ENCODE data around the gene PRMT1. TPM values are rescaled to one million over a fixed set of nuclear protein-coding genes. Genes with fewer than 3 reads are reported as not detected.
A peak's percentile ranks its signal among the peaks of the same experiment; 100 is the strongest.

PRMT1 gene
- total and polyA plus RNA-seq, 2 of the 13 experiments (the other 11 are each of a cell fraction or from before 2014, with no cell fraction given) = 324 to 374 TPM

- in situ Hi-C loops (cut with HindIII; ENCODE audit: extremely low pct_ligation_motif_present, low pct_unique_long_range_greater_than_20kb) (no loop called here), intact Hi-C loops (cut with micrococcal nuclease; ENCODE audit: unreplicated experiment) (no loop called here)
- Histone ChIP-seq H3K4me2 (ENCODE audit: low read depth, low read length) (no peak overlapping the region), H3K27ac (ENCODE audit: extremely low read length, insufficient read depth, low read length) (no peak overlapping the region), H3K9me3 (ENCODE audit: low read length) (no peaks in the 10 kb centered on the region), H3K36me3 (replicated peaks in 1 of 2; ENCODE audit: control insufficient read depth in 1 of 2, insufficient read depth in 2 of 2, low read length in 2 of 2) (no peaks in the 10 kb centered on the region), H3K79me2 (ENCODE audit: insufficient read depth, low read length) (no peaks in the 10 kb centered on the region), H4K20me1 (ENCODE audit: insufficient read depth, low read length) (no peaks in the 10 kb centered on the region), H2AFZ (ENCODE audit: low read length) (no peak overlapping the region), H3K9ac (ENCODE audit: insufficient read depth, low read depth, low read length) (no peak overlapping the region), H3K27me3 (ENCODE audit: control insufficient read depth in 1 of 2, insufficient read depth in 2 of 2, low read length in 2 of 2) (peaks cover 0 to 20% of the 10 kb centered on the region in 2 experiments; a peak in 3 of 5 replicates), H3K4me3 (replicated peaks in 1 of 3; ENCODE audit: insufficient read depth in 1 of 3, low read depth in 2 of 3, low read length in 3 of 3) (no peak overlapping the region; a peak in 1 of 6 replicates), H3K4me1 (ENCODE audit: insufficient read depth, low read length) (peaks cover 14% of the 10 kb centered on the region)
- no peak for DNase-seq (ENCODE audit: low spot score)
- no peak for TF ChIP-seq ZFP90 (CRISPR knock-in tag; IDR thresholded peaks at IDR 0.05; ENCODE audit: borderline replicate concordance)
- TF ChIP-seq POLR2AphosphoS5 (IDR thresholded peaks at IDR 0.05; ENCODE audit: low read depth, low read length) = no peak
- TF ChIP-seq CENPT (CRISPR knock-in tag; IDR thresholded peaks at IDR 0.05; ENCODE audit: low read depth) = no peak
- TF ChIP-seq SP5 (CRISPR knock-in tag; IDR thresholded peaks at IDR 0.05; ENCODE audit: borderline replicate concordance, low read depth) = no peak
- TF ChIP-seq SP2 (CRISPR knock-in tag; IDR thresholded peaks at IDR 0.05) = no peak
- TF ChIP-seq ZNF556 (CRISPR knock-in tag; IDR thresholded peaks at IDR 0.05; ENCODE audit: borderline replicate concordance) = no peak
- ChIA-PET CTCF (ENCODE audit: low intra/inter-chr PET ratio, low total read pairs) (no interaction called here), POLR2A (interaction anchor here (0.9 kb wide), 1 partner anchor 17 kb away, joined by 3 read pairs; no protein-coding TSS in a partner anchor)
- FAIRE-seq = no peak
- peak; percentile 33; the same call in 2 of the 3 replicates for ATAC-seq
- 17% methylated on average over 7 of the region's 11 CpGs for WGBS (ENCODE audit: low lambda C conversion rate)
- BruUV-seq (replicated peaks) = no TSS peak
Measured at GRCh38 chr19:49700563-49700962, 23.5 kb downstream of the PRMT1 start.

GRCh38 chr19:49701271-49701786 is 24.3 kb downstream of the PRMT1 start:
- H3K79me2 ChIP-seq (ENCODE audit: insufficient read depth, low read length) = no peaks in the 10 kb centered on the region
- no peak for DNase-seq (ENCODE audit: low spot score)
- ChIA-PET CTCF (ENCODE audit: low intra/inter-chr PET ratio, low total read pairs) (no interaction called here), POLR2A (no interaction called here)
- in situ Hi-C loops (cut with HindIII; ENCODE audit: extremely low pct_ligation_motif_present, low pct_unique_long_range_greater_than_20kb) = no loop called here
- no peaks in the 10 kb centered on the region for H3K9me3 ChIP-seq (ENCODE audit: low read length)
- peak; percentile 74 for ATAC-seq
- peak overlapping the region; percentile 49 for H3K4me2 ChIP-seq (ENCODE audit: low read depth, low read length)
- no peak overlapping the region for H3K9ac ChIP-seq (ENCODE audit: insufficient read depth, low read depth, low read length)
- intact Hi-C loops (cut with micrococcal nuclease; ENCODE audit: unreplicated experiment) = no loop called here
- H3K27ac ChIP-seq (ENCODE audit: extremely low read length, insufficient read depth, low read length) = no peak overlapping the region
- peaks cover 0 to 20% of the 10 kb centered on the region in 2 experiments; a peak in 3 of 5 replicates for H3K27me3 ChIP-seq (ENCODE audit: control insufficient read depth in 1 of 2, insufficient read depth in 2 of 2, low read length in 2 of 2)
- no peak for FAIRE-seq
- no peak overlapping the region for H2AFZ ChIP-seq (ENCODE audit: low read length)
- H3K36me3 ChIP-seq (replicated peaks in 1 of 2; ENCODE audit: control insufficient read depth in 1 of 2, insufficient read depth in 2 of 2, low read length in 2 of 2) = no peaks in the 10 kb centered on the region
- peak overlapping the region in 1 of 3 experiments; percentile 54; a peak in 1 of 6 replicates for H3K4me3 ChIP-seq (replicated peaks in 1 of 3; ENCODE audit: insufficient read depth in 1 of 3, low read depth in 2 of 3, low read length in 3 of 3)
- peaks cover 19% of the 10 kb centered on the region for H3K4me1 ChIP-seq (ENCODE audit: insufficient read depth, low read length)
- WGBS (ENCODE audit: low lambda C conversion rate) = 4% methylated on average over 13 of the region's 40 CpGs
- no peaks in the 10 kb centered on the region for H4K20me1 ChIP-seq (ENCODE audit: insufficient read depth, low read length)
- no TSS peak for BruUV-seq (replicated peaks)
- 0 out of 2 replicates have a peak, but pooled peaks have one; percentile 17 for TF ChIP-seq ZBTB38 (CRISPR knock-in tag; IDR thresholded peaks at IDR 0.05)
- TF ChIP-seq MYPOP (CRISPR knock-in tag; IDR thresholded peaks at IDR 0.05) = no peak
- no peak for TF ChIP-seq ZUFSP (CRISPR knock-in tag; IDR thresholded peaks at IDR 0.05; ENCODE audit: borderline replicate concordance)
- TF ChIP-seq MEIS2 (CRISPR knock-in tag; IDR thresholded peaks at IDR 0.05) = 0 out of 2 replicates have a peak, but pooled peaks have one; percentile 40
- peak; percentile 8; the same call in 1 of the 2 replicates for TF ChIP-seq STAG1 (CRISPR knock-in tag; IDR thresholded peaks at IDR 0.05)
- TF ChIP-seq ZNF577 (CRISPR knock-in tag; IDR thresholded peaks at IDR 0.05; ENCODE audit: borderline replicate concordance, low read depth) = no peak
- peak; percentile 33 for TF ChIP-seq CTCF (CRISPR knock-in tag; IDR thresholded peaks at IDR 0.05)
- 0 out of 2 replicates have a peak, but pooled peaks have one; percentile 15 for TF ChIP-seq ZBTB7B (CRISPR knock-in tag; IDR thresholded peaks at IDR 0.05)

Measured in HepG2 (cell line).